KMS-11 (cell line): Measurements from ENCODE around the gene TSPAN9.

ENCODE experiments used
- H2AFZ ChIP-seq: fragments of 200-600 bp; sonication (generic); 2 replicates; pipeline ENCODE4 v1.6.1; 2016; ENCODE audit warnings: antibody characterized with exemption, mixed run types, low read depth
- H3K27ac ChIP-seq: fragments of 200-600 bp; sonication (generic); 2 replicates; pipeline ENCODE4 v1.6.1; 2016; ENCODE audit warnings: mild to moderate bottlenecking, mixed run types
- H3K27me3 ChIP-seq: fragments of 200-600 bp; sonication (generic); 2 replicates; pipeline ENCODE4 v1.6.1; 2017; ENCODE audit warnings: mild to moderate bottlenecking, low read depth, mixed run types, moderate library complexity; ENCODE audit not compliant: insufficient read depth
- H3K36me3 ChIP-seq: fragments of 200-600 bp; sonication (generic); 2 replicates; pipeline ENCODE4 v1.6.1; 2017; ENCODE audit warnings: mild to moderate bottlenecking, mixed run types; ENCODE audit not compliant: insufficient read depth
- H3K4me1 ChIP-seq: fragments of 200-600 bp; sonication (generic); 2 replicates; pipeline ENCODE4 v1.6.1; 2016; ENCODE audit warnings: mild to moderate bottlenecking, low read depth, mixed run types; ENCODE audit not compliant: poor library complexity, severe bottlenecking
- H3K4me2 ChIP-seq: fragments of 200-600 bp; sonication (generic); 2 replicates; pipeline ENCODE4 v1.7.0; 2016; ENCODE audit warnings: mild to moderate bottlenecking, mixed run types
- H3K4me3 ChIP-seq: fragments of 200-600 bp; sonication (generic); IDR thresholded peaks from 2 replicates; pipeline ENCODE4 v1.6.1; 2017; ENCODE audit warnings: low read depth, low read length, mixed read lengths; ENCODE audit not compliant: insufficient read depth
- H3K79me2 ChIP-seq: fragments of 200-600 bp; sonication (generic); 2 replicates; pipeline ENCODE4 v1.6.1; 2016; ENCODE audit warnings: low read depth, mixed run types; ENCODE audit not compliant: insufficient read depth
- H3K9ac ChIP-seq: fragments of 200-600 bp; sonication (generic); 2 replicates; pipeline ENCODE4 v1.6.1; 2016; ENCODE audit warnings: mild to moderate bottlenecking, mixed run types
- H4K20me1 ChIP-seq: fragments of 200-600 bp; sonication (generic); 2 replicates; pipeline ENCODE4 v1.6.1; 2016; ENCODE audit warnings: mild to moderate bottlenecking, mixed run types; ENCODE audit not compliant: insufficient read depth
- CTCF ChIP-seq: fragments of 200-600 bp; sonication (generic); conservative IDR thresholded peaks from 2 replicates; pipeline ENCODE4 v1.6.1; 2017; ENCODE audit warnings: low read depth, mild to moderate bottlenecking, antibody characterized with exemption, low read length, moderate library complexity, mixed read lengths

Gene TSPAN9

GRCh38 chr12:3116106-3116844 lies 39.1 kb downstream of the TSPAN9 start:
- Histone ChIP-seq H3K9ac (no peak overlapping the region), H3K4me2 (no peak overlapping the region), H3K27me3 (no peaks in the 10 kb centered on the region), H3K4me3 (no peak overlapping the region), H2AFZ (no peak overlapping the region), H3K4me1 (no peaks in the 10 kb centered on the region), H3K79me2 (no peaks in the 10 kb centered on the region), H4K20me1 (no peaks in the 10 kb centered on the region), H3K27ac (no peak overlapping the region), H3K36me3 (no peaks in the 10 kb centered on the region)
- no peak for TF ChIP-seq CTCF

- Histone ChIP-seq H3K36me3 (no peaks in the 10 kb centered on the region), H2AFZ (no peak overlapping the region), H3K4me3 (no peak overlapping the region), H3K9ac (no peak overlapping the region), H3K27me3 (no peaks in the 10 kb centered on the region), H3K27ac (no peak overlapping the region), H3K4me1 (no peaks in the 10 kb centered on the region), H3K4me2 (no peak overlapping the region), H3K79me2 (no peaks in the 10 kb centered on the region), H4K20me1 (no peaks in the 10 kb centered on the region)
- no peak for TF ChIP-seq CTCF
Observed at GRCh38 chr12:3117144-3117581, 40.0 kb downstream of the TSPAN9 start.

GRCh38 chr12:3117591-3118015 lies 40.4 kb downstream of the TSPAN9 start:
- Histone ChIP-seq H3K27ac (no peak overlapping the region), H3K4me1 (no peaks in the 10 kb centered on the region), H2AFZ (no peak overlapping the region), H3K36me3 (no peaks in the 10 kb centered on the region), H3K9ac (no peak overlapping the region), H3K4me2 (no peak overlapping the region), H3K79me2 (no peaks in the 10 kb centered on the region), H3K27me3 (no peaks in the 10 kb centered on the region), H3K4me3 (no peak overlapping the region), H4K20me1 (no peaks in the 10 kb centered on the region)
- TF ChIP-seq CTCF, result no peak

GRCh38 chr12:3119192-3119755 lies 42.1 kb downstream of the TSPAN9 start:
- no peaks in the 10 kb centered on the region for H3K79me2 ChIP-seq
- no peak overlapping the region for H3K4me2 ChIP-seq
- H3K9ac ChIP-seq, result no peak overlapping the region

More at GRCh38 chr12:3119192-3119755, 42.1 kb downstream of the TSPAN9 start:
- no peaks in the 10 kb centered on the region for H3K4me1 ChIP-seq
- TF ChIP-seq CTCF, result no peak
- no peaks in the 10 kb centered on the region for H3K36me3 ChIP-seq
- no peak overlapping the region for H2AFZ ChIP-seq
- H3K27me3 ChIP-seq, result no peaks in the 10 kb centered on the region
- no peaks in the 10 kb centered on the region for H4K20me1 ChIP-seq
- no peak overlapping the region for H3K4me3 ChIP-seq
- no peak overlapping the region for H3K27ac ChIP-seq
